HG03039 (cell line): ENCODE results near the gene SLFN13.
"Not testable (repeated sequence)": the region's sequence is repeated elsewhere in the genome, so short reads cannot be mapped to it uniquely, and the experiment has no call there.

Source experiments
- ATAC-seq: cut with Tn5 transposase; IDR thresholded peaks from one replicate; pipeline ENCODE4 v1.9.1; 2021; ENCODE audit warnings: mild to moderate bottlenecking, moderate library complexity; ENCODE audit not compliant: unreplicated experiment

Gene SLFN13

GRCh38 chr17:35432176-35433074 lies 16.1 kb downstream of the SLFN13 start, which contains the start of gene SLFN12:
SLFN12 (minus strand) TSS chr17:35432500; CDS start chr17:35423028, 9,472 bp downstream.
- ATAC-seq, result peak; percentile 45

GRCh38 chr17:35429702-35430101 lies 18.9 kb downstream of the SLFN13 start:
- ATAC-seq, result no peak

GRCh38 chr17:35428229-35428628 lies 20.3 kb downstream of the SLFN13 start:
- ATAC-seq, result no peak

- ATAC-seq, result no peak
Measured at GRCh38 chr17:35423761-35424160, 24.8 kb downstream of the SLFN13 start.

- ATAC-seq, result not testable (repeated sequence)
Measured at GRCh38 chr17:35421069-35421468, 27.5 kb downstream of the SLFN13 start.

- ATAC-seq, result no peak
Measured at GRCh38 chr17:35416659-35417058, 31.9 kb downstream of the SLFN13 start.

- not testable (repeated sequence) for ATAC-seq
Measured at GRCh38 chr17:35414707-35415106, 33.9 kb downstream of the SLFN13 start.

GRCh38 chr17:35414247-35414646 lies 34.3 kb downstream of the SLFN13 start:
- no peak for ATAC-seq

- ATAC-seq, result no peak
Measured at GRCh38 chr17:35407531-35407930, 41.0 kb downstream of the SLFN13 start.

- ATAC-seq, result no peak
Measured at GRCh38 chr17:35406568-35406967, 42.0 kb downstream of the SLFN13 start.

- no peak for ATAC-seq
Measured at GRCh38 chr17:35404360-35404759, 44.2 kb downstream of the SLFN13 start.

- ATAC-seq, result not testable (repeated sequence)
Measured at GRCh38 chr17:35393783-35394182, 54.8 kb downstream of the SLFN13 start.

GRCh38 chr17:35390663-35391062 lies 57.9 kb downstream of the SLFN13 start:
- ATAC-seq, result no peak

GRCh38 chr17:35390156-35390555 lies 58.4 kb downstream of the SLFN13 start:
- ATAC-seq, result no peak

- ATAC-seq, result no peak
Measured at GRCh38 chr17:35387496-35387895, 61.1 kb downstream of the SLFN13 start.
